Measurements from ENCODE around the gene PHOX2A.

PHOX2A gene

DNA sequence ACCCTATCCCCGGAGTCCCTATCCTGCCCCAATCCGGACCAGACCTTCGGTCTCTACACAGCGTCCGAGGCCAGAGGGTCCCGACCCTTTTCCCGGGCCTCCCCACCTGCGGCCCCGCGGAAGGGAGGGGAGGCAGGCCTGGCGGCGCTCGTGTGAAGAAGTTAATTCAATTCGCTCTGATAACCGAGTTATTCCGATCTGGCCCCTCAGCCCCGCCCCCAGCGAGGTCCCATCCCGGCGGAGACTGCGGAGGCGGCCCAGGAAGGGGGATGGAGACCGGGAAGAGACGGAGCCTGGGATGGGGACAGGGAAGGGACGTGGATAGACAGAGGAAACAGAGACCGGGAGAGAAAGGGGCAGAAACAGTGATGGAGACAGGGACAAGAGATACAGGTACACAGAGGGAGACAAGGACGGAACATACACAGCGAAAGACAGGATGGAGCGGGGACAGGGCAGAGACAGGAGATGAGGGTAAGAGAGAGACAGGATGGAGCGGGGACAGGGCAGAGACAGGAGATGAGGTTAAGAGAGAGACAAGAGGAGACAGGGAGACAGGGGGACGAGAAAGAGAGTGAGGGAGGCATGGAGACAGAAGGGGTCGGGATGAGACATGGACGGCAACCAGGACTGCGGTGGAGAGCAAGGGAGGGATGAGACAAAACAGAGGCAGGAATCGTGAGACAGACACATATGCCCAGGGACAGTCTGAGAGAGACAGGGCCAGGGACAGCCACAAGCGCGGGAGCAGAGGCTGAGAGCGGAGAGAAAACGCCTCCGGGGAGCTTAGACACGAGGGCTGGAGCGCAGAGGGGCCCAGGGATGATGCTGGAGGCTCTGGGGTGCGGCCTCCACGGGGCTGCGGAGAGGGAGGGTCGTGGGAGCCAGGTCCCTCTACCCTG is 636 bp upstream of the PHOX2A start:
- no peak overlapping the region for H3K4me3 ChIP-seq (ENCODE audit: low read depth, low read length)
- no peak overlapping the region for H3K27ac ChIP-seq (ENCODE audit: extremely low read depth, low read depth, low read length)
- ChIA-PET POLR2A (no interaction called here), CTCF (interaction anchor here (0.6 to 0.8 kb wide), 2 partner anchors 19 to 47 kb away, joined by 3 read pairs; no protein-coding TSS in a partner anchor)
- H3K36me3 ChIP-seq (ENCODE audit: control insufficient read depth in 2 of 2, insufficient read depth in 1 of 2, low read length in 2 of 2), result no peaks in the 10 kb centered on the region
- H3K9me3 ChIP-seq (ENCODE audit: control insufficient read depth, insufficient read depth, low read depth, low read length), result no peaks in the 10 kb centered on the region
- no peak for TF ChIP-seq ZFP69B (tag by site-specific recombination; IDR thresholded peaks at IDR 0.05)
- TF ChIP-seq, protein P1, sequence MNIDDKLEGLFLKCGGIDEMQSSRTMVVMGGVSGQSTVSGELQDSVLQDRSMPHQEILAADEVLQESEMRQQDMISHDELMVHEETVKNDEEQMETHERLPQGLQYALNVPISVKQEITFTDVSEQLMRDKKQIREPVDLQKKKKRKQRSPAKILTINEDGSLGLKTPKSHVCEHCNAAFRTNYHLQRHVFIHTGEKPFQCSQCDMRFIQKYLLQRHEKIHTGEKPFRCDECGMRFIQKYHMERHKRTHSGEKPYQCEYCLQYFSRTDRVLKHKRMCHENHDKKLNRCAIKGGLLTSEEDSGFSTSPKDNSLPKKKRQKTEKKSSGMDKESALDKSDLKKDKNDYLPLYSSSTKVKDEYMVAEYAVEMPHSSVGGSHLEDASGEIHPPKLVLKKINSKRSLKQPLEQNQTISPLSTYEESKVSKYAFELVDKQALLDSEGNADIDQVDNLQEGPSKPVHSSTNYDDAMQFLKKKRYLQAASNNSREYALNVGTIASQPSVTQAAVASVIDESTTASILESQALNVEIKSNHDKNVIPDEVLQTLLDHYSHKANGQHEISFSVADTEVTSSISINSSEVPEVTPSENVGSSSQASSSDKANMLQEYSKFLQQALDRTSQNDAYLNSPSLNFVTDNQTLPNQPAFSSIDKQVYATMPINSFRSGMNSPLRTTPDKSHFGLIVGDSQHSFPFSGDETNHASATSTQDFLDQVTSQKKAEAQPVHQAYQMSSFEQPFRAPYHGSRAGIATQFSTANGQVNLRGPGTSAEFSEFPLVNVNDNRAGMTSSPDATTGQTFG (tag by site-specific recombination; IDR thresholded peaks at IDR 0.05; ENCODE audit: borderline replicate concordance), result 0 out of 2 replicates have a peak, but pooled peaks have one; percentile 12
- TF ChIP-seq ZNF658 (tag by site-specific recombination; IDR thresholded peaks at IDR 0.05), result no peak
- TF ChIP-seq, protein P2, sequence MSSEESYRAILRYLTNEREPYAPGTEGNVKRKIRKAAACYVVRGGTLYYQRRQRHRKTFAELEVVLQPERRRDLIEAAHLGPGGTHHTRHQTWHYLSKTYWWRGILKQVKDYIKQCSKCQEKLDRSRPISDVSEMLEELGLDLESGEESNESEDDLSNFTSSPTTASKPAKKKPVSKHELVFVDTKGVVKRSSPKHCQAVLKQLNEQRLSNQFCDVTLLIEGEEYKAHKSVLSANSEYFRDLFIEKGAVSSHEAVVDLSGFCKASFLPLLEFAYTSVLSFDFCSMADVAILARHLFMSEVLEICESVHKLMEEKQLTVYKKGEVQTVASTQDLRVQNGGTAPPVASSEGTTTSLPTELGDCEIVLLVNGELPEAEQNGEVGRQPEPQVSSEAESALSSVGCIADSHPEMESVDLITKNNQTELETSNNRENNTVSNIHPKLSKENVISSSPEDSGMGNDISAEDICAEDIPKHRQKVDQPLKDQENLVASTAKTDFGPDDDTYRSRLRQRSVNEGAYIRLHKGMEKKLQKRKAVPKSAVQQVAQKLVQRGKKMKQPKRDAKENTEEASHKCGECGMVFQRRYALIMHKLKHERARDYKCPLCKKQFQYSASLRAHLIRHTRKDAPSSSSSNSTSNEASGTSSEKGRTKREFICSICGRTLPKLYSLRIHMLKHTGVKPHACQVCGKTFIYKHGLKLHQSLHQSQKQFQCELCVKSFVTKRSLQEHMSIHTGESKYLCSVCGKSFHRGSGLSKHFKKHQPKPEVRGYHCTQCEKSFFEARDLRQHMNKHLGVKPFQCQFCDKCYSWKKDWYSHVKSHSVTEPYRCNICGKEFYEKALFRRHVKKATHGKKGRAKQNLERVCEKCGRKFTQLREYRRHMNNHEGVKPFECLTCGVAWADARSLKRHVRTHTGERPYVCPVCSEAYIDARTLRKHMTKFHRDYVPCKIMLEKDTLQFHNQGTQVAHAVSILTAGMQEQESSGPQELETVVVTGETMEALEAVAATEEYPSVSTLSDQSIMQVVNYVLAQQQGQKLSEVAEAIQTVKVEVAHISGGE (tag by site-specific recombination; conservative IDR thresholded peaks at IDR 0.05; ENCODE audit: low read depth), result no peak
- no peak for TF ChIP-seq SALL2 (tag by site-specific recombination; IDR thresholded peaks at IDR 0.05; ENCODE audit: borderline replicate concordance)
- no peak for TF ChIP-seq SCRT2 (tag by site-specific recombination; IDR thresholded peaks at IDR 0.05)
- TF ChIP-seq ZNF146 (tag by site-specific recombination; IDR thresholded peaks at IDR 0.05), result no peak
- no peaks in the 10 kb centered on the region for H3K4me1 ChIP-seq (ENCODE audit: control insufficient read depth, insufficient read depth, low read length)

DNA sequence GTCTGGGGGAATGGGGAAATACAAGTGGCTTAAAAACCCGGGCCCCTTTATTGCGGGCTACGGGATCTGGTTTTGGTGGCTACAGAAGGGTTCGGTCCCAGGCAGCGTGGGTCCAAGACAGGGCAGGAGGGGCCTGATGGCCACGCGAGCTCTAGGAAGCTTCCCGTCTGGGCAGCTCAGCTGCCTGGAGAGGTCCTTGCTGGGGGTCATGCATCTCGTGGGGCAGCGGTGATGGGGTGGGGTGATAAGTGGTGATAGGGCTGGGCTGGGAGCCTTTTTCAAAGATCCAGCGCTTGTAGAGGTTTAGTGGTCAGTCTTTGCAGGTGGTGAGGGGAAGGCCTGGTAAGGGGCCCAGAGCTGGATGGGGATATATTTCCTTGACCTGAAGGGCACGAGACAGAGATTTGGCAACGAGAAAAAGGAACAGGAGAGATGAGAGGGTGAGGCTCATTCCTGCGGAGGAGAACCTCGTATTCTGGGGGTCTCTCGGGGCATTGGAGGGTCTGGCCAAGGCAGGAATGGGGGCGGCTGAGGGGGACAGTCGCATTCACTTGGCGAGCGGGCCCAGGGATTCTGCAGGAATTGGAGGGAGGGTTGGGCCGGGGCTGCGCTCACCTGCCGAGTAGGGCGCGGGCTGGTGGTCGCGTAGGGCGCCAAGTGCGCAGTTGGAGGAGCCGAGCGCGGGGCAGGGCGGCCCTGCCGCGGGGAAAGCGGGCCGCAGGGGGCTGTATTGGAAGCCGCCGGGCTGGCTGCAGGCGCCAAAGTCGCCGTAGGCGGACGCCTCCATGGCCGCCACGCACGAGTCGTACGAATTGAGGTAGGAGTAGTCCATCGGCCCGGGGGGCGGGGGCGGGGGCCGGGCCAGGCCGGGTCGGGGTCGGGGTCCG is 560 bp downstream of the PHOX2A start:
- H3K9me3 ChIP-seq (ENCODE audit: control insufficient read depth, insufficient read depth, low read depth, low read length), result no peaks in the 10 kb centered on the region
- peaks cover 0 to 5% of the 10 kb centered on the region in 2 experiments; a peak in 1 of 3 replicates for H3K36me3 ChIP-seq (ENCODE audit: control insufficient read depth in 2 of 2, insufficient read depth in 1 of 2, low read length in 2 of 2)
- CTCF ChIA-PET, result interaction anchor here (0.9 kb wide), 1 partner anchor 171 kb away, joined by 3 read pairs; no protein-coding TSS in a partner anchor
- POLR2A ChIA-PET, result no interaction called here
- H3K4me3 ChIP-seq (ENCODE audit: low read depth, low read length), result no peak overlapping the region
- no peaks in the 10 kb centered on the region for H3K4me1 ChIP-seq (ENCODE audit: control insufficient read depth, insufficient read depth, low read length)
- H3K27ac ChIP-seq (ENCODE audit: extremely low read depth, low read depth, low read length), result no peak overlapping the region
- TF ChIP-seq SETDB1 (IDR thresholded peaks at IDR 0.05; ENCODE audit: insufficient read length, low read length) (no peak), GLI2 (tag by site-specific recombination; IDR thresholded peaks at IDR 0.05; ENCODE audit: borderline replicate concordance, low read depth) (no peak), ZBTB7A (tag by site-specific recombination; IDR thresholded peaks at IDR 0.05; ENCODE audit: low read depth) (no peak), YY2 (tag by site-specific recombination; IDR thresholded peaks at IDR 0.05) (no peak)
- TF ChIP-seq, protein P3, sequence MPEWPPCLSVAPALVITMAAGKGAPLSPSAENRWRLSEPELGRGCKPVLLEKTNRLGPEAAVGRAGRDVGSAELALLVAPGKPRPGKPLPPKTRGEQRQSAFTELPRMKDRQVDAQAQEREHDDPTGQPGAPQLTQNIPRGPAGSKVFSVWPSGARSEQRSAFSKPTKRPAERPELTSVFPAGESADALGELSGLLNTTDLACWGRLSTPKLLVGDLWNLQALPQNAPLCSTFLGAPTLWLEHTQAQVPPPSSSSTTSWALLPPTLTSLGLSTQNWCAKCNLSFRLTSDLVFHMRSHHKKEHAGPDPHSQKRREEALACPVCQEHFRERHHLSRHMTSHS (tag by site-specific recombination; IDR thresholded peaks at IDR 0.05), result no peak

Measured in HEK293 (cell line).